Activated CD4-positive, alpha-beta T cell treated with anti-CD3 and anti-CD28 coated beads, Interleukin-2, Interleukin-6, amounts not matched to agents 100 ng/mL and 50 ng/mL, durations not matched to agents 16 hours and 8 hours (primary cell): Measurements from ENCODE around the gene OR10A6.

Experiments used
- DNase-seq: peaks from one replicate; pipeline ENCODE4 v3.0.0-alpha.2; 2020

OR10A6 gene

DNA sequence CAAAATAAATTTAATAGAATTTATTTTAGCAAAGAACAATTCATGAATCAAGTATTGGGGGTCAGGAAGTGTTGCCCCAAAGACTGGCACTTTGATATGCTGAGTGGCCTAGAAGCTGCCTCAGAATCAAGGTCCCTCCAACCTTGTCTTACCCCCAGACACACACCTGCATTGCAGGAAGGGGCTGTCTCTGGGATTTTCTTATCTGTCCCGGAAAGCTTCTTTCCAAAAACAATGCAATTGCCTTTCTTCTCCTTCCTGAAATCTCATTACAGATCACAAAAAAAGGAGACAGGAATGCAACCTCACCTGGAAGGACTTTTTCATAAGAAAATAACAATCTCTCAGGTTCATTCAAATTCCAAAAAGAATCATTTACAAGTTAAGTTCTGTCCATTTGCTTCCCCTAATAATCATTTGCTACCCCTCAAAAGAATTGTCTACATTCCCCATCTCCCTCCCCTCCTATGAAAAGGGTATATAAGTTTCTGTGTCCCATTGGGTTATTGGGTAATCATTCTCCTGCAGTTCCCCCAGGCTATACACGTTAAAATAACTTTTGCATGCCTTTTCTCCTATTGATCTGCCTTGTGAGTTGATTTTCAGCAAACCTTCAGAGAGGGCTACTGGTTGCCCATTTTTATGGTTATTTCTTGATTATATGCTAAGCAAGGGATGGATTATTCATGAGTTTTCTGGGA is 21.3 kb downstream of the OR10A6 start:
- no peak for DNase-seq

DNA sequence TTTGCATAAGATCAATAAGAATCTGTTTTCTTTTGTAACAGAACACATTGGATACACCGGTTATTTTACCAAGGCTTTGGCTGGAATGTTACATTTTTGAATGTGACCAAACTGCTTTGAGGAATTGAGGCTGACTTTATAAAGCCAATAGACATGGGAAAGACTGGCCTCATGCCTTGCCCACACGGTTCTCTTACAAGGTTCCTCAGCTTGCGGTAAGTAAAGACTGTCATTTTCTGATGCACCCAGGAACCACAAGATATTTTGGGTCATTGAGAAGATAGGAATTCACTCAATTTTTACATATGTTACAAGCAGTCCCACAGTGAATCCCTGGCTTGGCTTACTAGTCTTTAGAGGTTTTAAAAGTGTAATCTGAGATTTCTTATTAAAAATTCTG is 23.9 kb downstream of the OR10A6 start:
- DNase-seq, result no peak

DNA sequence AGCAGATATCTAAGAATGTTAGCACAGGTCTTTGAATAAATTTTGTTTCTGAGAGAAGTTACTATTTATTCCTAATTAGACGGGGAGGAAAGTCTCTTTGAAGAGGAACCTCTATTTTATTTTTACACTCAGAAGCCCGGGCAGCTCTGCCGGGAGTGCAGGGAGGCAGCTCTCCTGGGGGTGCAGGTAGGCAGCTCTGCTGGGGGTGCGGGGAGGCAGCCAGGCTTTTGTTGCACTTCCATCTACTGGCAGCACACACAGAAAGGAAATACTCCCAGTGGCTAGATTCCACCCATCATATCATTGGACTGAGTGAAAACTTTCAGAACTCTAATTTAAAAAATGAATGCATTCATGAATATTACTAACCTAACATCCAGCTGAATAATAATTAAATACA is 24.6 kb downstream of the OR10A6 start:
- DNase-seq, result no peak

DNA sequence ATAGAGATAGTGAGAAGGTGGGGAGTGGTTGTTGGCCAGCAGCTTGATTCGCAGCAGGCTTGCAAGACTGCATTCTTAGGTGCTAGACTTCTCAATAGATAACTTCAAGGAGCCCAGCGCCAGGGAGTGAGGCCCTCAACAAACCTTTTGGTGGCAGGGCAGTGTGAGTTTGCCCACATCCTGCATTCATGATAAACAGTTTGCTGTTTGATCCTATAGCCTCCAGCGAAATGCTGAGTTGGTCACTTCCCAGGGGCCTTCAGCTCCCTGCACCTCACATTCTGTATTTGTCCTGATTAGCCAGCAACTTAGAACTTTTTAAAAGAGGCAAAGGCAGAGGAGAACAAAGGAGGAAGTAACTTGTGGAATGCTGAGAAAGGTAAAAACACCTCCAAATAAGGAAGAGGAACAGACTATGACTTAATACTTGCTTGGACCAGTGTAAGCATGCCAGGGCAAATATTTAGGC is 25.1 kb downstream of the OR10A6 start:
- DNase-seq, result no peak

DNA sequence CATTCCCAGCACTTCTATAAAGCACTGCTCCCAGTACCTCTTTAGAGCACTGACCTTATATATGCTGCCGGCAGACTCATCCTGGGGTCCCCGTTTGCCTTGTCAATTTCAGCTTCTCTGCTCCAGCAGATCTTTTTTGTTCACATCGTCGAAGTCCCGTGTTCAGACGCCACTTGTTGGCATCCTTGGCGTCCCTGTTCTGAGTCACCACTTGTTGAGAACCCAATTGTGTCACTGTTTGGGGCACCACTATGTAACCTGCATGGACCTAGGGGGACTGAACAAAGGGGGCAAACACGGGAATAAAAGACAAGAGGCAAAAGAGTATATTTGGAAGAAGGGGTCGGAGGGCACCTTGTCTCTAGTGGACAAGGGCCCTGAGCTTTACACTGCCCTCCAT is 25.5 kb downstream of the OR10A6 start:
- DNase-seq, result no peak

DNA sequence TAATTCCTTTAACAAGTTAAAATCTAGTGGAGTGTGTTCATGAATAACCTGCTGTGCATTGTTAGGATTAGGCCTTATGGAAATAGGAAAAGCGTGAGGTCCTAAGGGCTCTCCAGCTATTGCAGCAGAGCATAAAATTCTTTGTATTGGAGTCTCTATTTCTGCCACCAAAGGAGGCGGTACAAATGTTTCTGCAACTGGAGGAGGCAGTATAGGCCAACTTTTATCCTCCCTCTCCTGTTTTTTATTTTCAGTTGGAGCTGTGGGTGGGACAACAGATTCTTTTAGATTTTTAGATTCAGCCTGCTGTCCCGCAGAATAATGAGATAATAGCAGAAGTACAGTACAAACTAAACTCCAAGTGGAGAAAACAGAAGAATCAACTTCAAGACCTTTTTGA is 26.2 kb downstream of the OR10A6 start:
- no peak for DNase-seq

DNA sequence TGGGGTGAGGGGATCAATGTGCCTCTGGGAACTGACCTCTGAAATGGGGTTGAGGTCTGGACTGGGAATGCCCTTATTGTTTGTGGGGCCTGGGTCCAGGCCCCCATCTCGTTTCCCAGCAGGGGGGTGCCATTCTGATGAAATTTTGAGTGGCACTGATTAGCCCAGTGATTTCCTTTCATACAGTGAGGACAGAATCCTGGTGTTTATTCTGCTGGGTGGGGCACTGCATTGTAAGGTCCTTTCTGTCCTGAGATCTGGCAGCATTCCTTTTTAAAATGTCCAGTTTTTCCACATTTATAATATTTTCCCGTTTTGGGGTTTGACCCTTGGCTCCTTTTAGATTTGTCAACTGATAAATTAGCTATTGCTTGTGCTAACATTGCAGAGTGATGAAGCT is 27.1 kb downstream of the OR10A6 start:
- no peak for DNase-seq

DNA sequence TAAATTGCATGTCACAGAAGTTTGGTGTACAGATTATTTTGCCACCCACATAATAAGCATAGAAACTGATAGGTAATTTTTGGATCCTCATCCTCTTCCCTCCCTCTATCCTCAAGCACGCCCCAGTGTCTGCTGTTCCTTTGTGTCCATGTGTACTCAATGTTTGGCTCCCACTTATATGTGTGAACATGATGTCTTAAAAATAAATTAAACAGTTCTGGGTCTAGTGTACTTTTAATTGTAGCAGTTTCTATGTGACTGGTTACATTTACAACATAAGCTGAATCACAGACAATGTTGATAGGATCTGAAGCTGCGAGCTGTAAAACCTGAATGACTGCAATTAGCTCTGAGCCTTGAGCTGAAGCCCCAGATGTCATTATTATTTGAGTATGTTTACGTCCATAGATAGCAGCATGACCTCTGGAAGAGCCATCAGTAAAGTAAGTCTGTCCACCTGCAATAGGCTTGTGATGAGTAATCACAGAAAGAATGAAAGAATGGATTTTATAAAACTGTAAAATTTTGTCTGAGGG is 29.7 kb downstream of the OR10A6 start:
- DNase-seq, result no peak

DNA sequence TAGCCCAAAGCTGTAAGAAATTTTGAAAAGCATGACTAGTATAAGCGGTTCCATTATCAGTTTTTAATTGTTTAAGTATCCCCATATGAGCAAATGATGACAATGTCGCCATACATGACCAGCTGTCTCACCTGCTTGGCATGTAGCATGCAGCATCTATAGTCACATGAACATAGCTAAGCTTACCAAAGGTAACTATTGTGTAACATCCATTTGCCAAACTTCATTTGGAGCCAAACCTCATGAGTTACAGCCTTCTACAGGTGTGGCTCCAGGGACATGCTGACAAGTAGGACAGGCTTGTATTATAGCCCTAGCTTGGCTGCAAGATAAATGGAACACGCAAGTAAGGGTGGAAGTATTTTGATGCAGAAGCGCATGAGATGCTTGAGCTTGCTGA is 30.4 kb downstream of the OR10A6 start:
- DNase-seq, result no peak

DNA sequence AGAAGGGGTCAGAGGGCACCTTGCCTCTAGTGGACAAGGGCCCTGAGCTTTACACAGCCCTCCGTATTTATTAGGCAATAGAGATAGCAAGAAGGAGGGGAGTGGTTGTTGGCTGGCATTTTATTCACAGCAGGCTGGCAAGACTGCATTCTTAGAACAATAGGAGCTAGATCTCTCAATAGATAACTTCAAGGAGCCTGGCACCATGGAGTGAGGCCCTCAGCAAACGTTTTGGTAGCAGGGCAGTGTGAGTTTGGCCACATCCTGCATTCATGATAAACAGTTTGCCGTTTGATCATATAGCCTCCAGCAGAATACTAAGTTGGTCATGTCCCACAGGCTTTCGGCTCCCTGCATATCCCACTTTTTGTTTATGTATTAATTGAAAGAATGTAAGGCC is 31.6 kb downstream of the OR10A6 start:
- DNase-seq, result no peak

DNA sequence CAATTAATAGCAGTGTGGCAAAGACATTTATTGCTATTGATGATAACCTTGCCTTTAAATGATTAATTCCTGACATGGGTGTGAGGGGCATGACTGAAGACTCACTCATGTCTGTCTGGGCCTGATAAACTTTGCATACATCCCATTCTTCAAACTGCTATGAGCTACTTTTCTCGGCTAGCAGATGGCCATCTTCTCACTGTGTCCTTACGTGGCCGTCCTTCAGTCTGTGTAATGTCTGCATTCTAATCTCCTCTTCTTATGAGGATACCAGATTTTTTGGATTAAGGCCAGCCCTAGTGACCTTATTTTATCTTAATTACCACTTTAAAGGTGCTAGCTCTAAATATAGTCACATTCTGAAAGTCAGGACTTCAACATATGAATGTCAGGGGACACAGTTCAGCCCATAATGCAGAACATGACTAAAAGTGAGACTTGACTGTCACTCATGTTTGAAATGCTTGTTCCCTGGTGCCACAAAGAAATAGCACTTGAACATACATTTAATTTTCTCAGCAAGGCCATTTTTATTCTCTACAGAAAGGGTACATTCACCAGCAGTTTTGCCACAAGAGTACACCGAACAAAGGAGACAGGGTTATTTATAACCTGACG is 32.3 kb downstream of the OR10A6 start:
- no peak for DNase-seq

DNA sequence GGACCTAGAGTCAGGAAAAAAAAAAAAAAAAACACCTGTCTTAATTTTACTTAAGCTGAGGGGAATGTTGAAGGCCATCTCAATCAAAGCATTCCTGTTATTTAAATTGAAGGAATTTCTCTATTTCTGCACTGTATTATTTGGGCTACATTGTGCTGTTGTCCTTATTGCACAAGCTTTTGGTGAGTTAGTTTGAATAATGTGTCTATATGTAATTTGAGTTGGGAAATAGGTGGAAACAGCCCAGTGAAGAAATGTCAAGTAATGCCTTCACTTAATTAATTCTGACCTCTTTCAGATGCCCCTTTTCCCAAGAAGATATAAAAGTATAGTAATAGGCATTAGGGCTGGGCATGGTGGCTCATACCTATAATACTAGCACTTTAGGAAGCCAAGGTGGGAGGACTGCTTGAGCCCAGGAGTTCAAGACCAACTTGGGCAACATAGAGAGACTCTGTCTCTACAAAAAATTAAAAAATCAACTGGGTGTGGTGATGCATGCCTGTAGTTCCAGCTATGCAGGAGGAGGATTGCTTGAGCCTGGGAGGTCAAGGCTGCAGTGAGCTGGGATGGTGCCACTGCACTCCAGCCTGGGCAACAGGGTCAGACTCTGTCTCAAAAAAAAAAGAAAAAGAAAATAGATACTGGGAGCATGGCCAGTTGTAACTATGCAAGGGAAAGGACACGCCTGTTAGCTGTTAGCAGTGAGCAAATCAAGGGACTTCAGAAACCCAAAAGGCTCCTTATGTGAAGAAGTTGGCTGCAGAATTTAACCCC is 34.9 kb downstream of the OR10A6 start:
- no peak for DNase-seq

DNA sequence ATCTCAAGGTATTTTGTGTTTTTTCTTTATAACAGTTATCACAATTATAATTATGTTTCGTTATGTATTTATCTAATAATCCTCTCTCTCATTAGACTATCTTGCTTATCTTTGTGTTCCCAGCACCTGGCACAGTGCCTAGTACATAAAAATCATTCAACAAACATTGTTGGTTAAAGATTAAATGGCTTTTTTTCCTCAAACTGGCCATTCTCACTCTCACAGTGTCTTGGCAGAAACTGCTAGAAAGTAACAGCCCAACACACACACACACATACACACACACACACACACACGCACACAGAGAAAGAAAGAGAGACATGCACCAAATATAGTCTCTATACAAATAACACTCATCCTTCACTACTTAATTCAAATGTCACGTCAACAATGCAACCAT is 36.8 kb downstream of the OR10A6 start:
- DNase-seq, result no peak

DNA sequence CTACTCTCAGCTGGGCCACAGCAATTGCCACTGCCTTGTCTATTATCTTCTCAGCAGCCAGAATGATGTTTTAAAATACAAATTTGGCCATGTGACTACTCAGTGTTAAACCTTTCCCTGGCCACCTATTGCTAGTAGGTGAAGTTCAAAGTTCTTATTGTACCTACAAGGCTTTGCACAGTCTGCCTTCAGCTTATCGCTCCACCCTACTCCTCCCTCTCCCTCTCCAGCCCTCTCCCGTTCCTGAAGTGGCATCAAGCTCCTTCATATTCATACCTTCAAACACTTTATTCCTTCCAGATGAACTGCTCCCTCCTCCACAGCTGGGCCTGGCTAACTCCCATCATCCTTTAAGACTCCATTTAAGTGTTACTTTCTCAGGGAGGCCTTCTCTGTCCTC is 37.3 kb downstream of the OR10A6 start:
- DNase-seq, result no peak

DNA sequence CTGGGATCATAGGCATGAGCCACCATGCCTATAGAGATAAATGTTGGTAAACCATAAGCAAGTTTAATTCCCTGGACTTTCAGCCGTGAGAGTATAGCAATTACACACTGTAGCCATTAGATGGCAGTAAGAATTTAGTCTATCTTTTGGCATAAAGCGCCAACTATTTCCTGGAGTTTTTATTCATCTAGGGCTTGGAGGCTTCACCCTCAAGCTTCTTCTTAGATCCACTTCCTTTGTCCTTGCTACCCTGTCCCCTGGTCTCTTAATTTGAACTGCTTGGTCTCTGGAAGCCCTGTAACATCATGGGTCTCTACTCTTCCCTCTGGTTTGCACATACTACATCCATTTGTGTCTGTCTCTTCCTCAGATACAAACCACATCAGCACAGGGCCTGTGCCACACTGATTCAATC is 38.2 kb downstream of the OR10A6 start:
- peak; percentile 53 for DNase-seq

DNA sequence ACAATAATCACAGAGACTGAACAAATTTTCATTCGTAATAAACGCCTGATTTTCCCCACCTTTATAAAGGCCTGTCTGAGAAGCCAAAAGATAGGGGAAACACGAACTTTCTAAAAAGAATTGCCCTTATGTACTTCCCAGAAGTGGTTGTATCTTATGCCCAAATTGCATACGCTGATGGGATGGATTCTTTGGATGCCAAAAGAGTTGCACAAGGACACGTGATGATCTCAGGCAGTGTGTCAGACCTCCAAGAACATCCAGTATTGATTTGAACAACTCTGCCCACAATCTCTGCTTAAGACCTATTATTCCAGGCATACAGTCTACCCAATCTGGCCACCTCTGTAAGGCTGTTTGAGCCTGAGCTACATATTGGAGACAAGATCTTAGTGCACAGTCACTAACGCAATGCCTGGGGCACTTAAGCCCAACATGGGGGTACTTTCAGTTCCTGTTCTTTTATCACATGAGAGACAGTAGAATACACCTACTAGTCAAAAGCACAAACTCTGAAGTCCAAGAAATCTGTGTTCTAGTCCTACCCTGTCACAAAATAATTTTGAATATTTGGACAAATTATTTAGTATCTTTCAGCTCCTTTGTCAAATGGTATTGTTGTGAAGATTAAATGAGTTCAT is 38.9 kb downstream of the OR10A6 start:
- no peak for DNase-seq

DNA sequence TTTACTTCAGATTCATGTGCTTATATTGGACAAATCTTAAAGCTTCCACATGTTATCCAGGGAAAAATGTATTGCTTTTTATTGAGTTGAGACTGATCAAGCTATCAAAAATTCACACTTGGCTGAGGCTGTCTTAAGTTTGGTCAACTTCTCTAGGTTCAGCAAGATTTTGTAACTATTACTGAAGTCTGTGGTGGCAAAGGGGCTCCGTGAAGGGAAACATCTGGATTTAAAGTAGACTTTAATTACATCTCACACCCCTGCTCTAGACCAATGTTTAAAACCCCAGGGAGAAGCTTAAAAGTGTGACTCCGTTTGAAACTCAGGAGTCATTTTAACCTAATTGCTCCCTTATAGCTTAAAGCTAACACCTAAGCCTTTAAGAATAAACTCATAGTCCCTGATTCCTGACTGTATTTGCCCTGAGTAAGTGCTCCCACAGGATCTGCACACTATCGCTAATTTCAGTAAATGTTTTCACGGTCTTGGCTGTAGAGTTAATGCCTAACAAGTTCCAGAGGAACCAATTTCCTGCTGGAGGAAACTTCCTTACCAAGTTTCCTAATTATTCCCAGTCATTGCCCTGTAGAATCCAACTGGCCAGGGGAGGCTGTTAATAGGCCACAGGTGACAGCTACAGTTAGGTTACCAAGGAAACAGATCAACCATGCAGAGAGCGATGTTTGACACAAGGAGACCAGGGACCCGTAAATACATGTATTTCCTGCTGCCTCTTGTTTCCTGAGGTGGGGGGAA is 40.5 kb downstream of the OR10A6 start:
- no peak for DNase-seq

DNA sequence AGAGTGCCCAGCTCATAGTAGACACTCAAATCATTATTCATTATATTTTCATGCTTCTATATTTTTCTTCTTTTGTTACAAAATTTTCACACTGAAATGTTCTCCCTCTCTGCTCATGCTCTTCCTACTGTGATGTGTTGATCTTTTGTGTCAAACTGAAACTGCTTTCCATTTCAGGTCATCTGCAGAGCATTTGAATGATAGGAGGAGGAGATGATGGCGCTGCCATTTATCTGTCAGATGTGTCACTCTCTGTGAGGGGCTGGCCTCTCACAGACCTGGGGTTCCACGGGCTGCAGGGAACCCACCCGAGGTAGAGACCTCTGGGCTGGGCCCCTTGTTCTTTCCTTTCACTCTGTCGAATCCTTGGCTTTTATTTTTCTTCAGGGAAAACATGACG is 41.1 kb downstream of the OR10A6 start:
- no peak for DNase-seq

DNA sequence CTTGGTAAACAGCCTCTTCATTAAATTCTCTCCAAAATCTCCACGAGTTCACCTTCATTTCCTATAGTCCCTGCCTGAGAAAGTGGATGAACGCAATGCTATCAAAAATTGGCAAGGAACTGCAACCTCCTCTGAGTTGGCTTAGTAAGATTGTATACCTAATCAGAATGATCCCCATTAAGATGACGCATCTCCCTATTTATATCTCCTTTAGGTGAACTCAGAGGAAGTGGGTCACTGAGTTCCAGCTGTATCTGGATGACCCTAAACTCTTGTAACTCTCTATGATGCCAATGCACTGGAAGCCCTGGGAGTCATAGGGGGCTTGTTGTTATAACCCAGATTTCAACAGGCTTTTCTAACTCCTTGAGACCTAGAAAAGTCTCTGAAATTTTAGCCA is 48.2 kb downstream of the OR10A6 start:
- DNase-seq, result no peak
